AG10803 (cell line): ENCODE data around the gene AMBRA1.
"Not testable (repeated sequence)": the region's sequence is repeated elsewhere in the genome, so short reads cannot be mapped to it uniquely, and the experiment has no call there.

Experiments used
- DNase-seq: peaks from one replicate; pipeline ENCODE4 v3.0.0; 2010; ENCODE audit warnings: low read depth
- H3K4me3 ChIP-seq: 2 replicates; pipeline ENCODE4 v1.5.1; 2011; ENCODE audit warnings: mild to moderate bottlenecking, low read length, control low read depth
- CTCF ChIP-seq: conservative IDR thresholded peaks from 2 replicates; pipeline ENCODE4 v1.5.1; 2011; ENCODE audit warnings: mild to moderate bottlenecking, low read length, control low read depth, inconsistent platforms

AMBRA1 gene

GRCh38 chr11:46524201-46524770 lies 69.5 kb downstream of the AMBRA1 start:
- no peak for DNase-seq
- no peak overlapping the region for H3K4me3 ChIP-seq
- no peak for TF ChIP-seq CTCF

GRCh38 chr11:46523290-46523689 lies 70.5 kb downstream of the AMBRA1 start:
- DNase-seq, result no peak
- no peak overlapping the region for H3K4me3 ChIP-seq
- TF ChIP-seq CTCF, result no peak

DNA sequence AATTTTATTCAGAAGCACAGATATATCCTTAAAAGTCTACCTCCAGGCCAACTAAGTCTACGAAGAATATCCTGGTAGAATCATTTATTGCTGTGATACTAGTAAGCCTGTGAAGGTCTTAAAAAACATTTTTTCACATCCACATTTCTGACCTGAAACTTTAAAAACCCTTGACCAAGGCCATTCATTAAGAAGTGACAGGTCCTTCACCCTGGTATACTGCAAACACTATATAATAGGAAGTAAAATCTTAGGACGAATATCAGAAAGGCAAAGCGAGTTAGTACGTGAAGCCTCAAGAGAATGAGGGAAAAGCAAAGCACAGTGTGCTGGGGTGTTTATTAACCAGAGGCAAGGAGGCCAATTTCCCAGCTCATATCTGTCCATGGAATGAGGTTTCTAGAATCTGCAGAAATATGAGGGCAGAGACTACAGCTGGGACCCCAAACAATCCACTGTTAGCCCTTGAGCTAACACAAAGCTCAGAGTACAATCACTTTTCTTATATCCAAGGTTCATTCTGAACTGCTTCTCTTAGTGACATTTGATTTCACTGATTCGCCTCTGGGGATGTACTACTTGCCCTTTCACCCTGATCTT lies 71.0 kb downstream of the AMBRA1 start:
- no peak for TF ChIP-seq CTCF
- DNase-seq, result no peak
- H3K4me3 ChIP-seq, result no peak overlapping the region

GRCh38 chr11:46521961-46522681 lies 71.7 kb downstream of the AMBRA1 start:
- no peak overlapping the region for H3K4me3 ChIP-seq
- peak; percentile 38 for TF ChIP-seq CTCF
- DNase-seq, result peak; percentile 41

DNA sequence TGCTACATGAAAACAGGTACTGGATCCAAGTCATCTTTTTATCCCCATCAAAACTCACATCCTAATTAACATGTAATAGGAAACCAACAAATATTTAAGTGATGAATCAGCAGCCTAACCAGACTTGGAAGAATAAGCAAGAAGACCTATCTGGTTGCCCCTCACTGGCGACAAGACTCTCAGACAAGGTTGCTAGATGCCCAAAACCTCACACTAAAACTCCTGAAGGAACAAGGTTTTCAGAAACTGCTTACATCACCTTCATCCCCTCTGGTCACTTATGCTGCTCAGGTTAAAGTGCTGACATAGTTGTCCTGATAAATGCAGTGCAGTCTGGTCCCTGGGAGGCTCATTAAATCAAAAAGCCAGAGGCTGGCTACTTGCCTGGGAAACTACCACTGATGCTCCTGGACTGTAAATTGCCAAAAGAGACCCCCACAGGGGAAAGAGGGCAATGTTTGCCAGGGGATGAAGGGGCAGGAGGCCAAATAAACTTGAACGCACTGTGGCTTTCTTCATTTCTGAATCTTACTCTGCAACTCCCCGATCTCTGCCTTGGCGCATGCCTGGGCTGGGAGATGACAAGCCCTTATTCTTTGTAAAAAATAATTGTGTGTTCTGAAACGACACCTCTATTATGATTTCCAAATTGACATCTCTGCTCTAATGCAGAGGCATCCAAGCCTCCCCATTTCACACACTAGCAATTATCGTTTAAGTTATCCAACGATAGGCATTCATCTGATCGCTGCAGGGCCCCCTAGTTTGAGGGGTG lies 72.7 kb downstream of the AMBRA1 start:
- no peak for TF ChIP-seq CTCF
- peak; percentile 63 for DNase-seq
- H3K4me3 ChIP-seq, result no peak overlapping the region

DNA sequence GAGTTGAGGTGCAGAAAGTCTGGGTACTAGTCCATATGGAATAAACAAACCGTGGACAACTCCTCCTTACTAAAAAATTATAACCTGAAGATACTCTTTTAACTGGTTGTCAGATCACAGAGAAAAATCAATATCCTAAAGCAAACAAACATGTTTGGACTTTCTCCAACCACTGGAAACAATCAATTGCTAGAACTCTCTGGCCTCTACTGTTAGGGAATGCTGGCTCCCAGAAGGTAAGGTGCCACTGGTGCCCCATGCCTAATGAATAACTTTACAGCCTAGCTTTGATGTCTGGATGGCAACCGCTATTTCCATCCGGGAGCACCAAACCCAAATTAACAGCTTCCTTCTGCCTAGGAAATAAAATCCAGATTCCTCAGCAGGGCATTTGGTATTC lies 74.5 kb downstream of the AMBRA1 start:
- no peak overlapping the region for H3K4me3 ChIP-seq
- TF ChIP-seq CTCF, result no peak
- DNase-seq, result peak; percentile 12

DNA sequence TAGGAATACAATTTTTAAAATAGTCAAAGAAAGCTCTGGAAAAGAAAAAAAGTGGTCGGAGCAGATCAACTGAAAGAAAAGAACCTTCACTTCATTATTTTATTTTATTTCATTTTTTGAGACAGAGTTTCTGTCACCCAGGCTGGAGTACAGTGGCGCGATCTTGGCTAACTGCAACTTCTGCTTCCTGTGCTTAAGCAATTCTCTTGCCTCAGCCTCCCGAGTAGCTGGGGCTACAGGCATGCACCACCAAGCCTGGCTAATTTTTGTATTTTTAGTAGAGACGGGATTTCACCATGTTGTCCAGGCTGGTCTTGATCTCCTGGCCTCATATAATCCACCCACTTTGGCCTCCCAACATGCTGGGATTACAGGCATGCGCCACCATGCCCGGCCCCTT lies 74.9 kb downstream of the AMBRA1 start:
- H3K4me3 ChIP-seq, DNase-seq: not testable (repeated sequence)
